Measurements from ENCODE around the gene ANKRD39.

- TF ChIP-seq EGR1 (IDR thresholded peaks at IDR 0.05) (no peak), FOXM1 (IDR thresholded peaks at IDR 0.05; ENCODE audit: borderline replicate concordance, low read depth) (no peak)
These were observed 9.6 kb downstream of the ANKRD39 start for GRCh38 chr2:96848264-96848663.
